Erythroblast (primary cell): ENCODE results near the gene PPP6R2.

Experiments
- GATA1 ChIP-seq: IDR thresholded peaks from 2 replicates; pipeline ENCODE4 v1.6.1; 2011; ENCODE audit warnings: low read depth, mild to moderate bottlenecking, control low read depth, low read length, moderate library complexity
- POLR2A ChIP-seq: IDR thresholded peaks from 2 replicates; pipeline ENCODE4 v1.6.1; 2011; ENCODE audit warnings: mild to moderate bottlenecking, low read length

DNA sequence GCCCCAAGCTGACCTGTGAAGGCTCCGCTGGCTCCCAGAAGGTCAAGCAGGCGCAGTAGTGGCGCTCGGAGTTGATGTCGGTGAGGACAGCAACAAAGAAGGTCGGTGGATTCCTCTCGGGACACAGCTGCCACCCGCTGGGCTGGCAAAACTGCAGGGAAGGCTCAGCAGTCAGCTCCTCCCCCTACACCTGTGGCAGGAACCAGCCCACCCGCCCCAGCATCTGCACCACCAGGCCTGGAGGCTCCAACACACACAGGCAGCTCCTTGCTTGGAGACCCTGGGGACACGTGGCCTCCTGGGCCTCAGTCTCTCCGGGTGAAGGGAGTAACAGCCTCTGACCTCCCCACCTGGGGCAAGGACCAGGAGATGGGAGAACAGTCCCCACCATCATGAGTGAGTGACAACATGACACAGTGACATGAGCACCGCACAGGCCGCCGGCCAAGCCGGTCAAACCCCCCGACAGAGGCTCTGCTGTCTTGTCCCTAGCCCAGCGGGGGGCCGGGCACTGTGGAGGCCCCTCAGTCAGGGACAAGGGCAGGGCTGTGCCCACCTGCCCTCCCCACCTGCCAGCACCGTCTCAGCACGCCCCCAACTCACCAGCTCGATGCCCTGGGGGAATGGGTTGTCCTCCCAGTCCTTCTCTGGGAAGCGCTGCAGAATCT lies 124.8 kb downstream of the PPP6R2 start:
- TF ChIP-seq POLR2A (no peak), GATA1 (no peak)
